ENCODE results near the gene RNF8. TPM values are rescaled to one million over a fixed set of nuclear protein-coding genes. Genes with fewer than 3 reads are reported as not detected.

The RNF8 gene
- total and polyA plus RNA-seq, 2 donors (not counting 3 experiments of a cell fraction or from before 2014, with no cell fraction given), result 16.6 to 27.3 TPM

GRCh38 chr6:37389857-37390256 is 36.1 kb downstream of the RNF8 start:
- POLR2A ChIA-PET, result interaction anchor here (0.7 kb wide), 1 partner anchor 1790 kb away, joined by 3 read pairs; no protein-coding TSS in a partner anchor
- dilution Hi-C loops (cut with MboI; ENCODE audit: extremely low pct_ligation_motif_present, low sequenced_read_pairs), result no loop called here

More at GRCh38 chr6:37389857-37390256, 36.1 kb downstream of the RNF8 start:
- Histone ChIP-seq H3K27ac (ENCODE audit: insufficient read depth, low read depth, low read length) (no peak overlapping the region), H3K79me2 (ENCODE audit: control insufficient read depth, insufficient read depth, low read length) (no peaks in the 10 kb centered on the region), H4K20me1 (replicated peaks; ENCODE audit: control insufficient read depth, extremely low read depth, insufficient read depth, low read length) (no peaks in the 10 kb centered on the region), H3K9ac (replicated peaks; ENCODE audit: extremely low read depth, insufficient read depth, low read length) (no peak overlapping the region), H3K4me2 (ENCODE audit: insufficient read depth, low read length) (no peak overlapping the region), H2AFZ (ENCODE audit: low read depth, low read length) (no peak overlapping the region), H3K4me3 (replicated peaks in 1 of 3; ENCODE audit: insufficient read depth in 1 of 3, low read depth in 1 of 3, low read length in 3 of 3) (no peak overlapping the region), H3K9me1 (replicated peaks; ENCODE audit: control insufficient read depth, extremely low read depth, insufficient read depth, low read length) (no peaks in the 10 kb centered on the region), H3K9me3 (replicated peaks; ENCODE audit: control insufficient read depth, insufficient read depth, low read length) (no peaks in the 10 kb centered on the region), H3K4me1 (ENCODE audit: control insufficient read depth, extremely low read depth, insufficient read depth, low read length) (no peaks in the 10 kb centered on the region), H3K36me3 (ENCODE audit: control insufficient read depth in 2 of 2, extremely low read depth in 1 of 2, insufficient read depth in 2 of 2, low read length in 2 of 2) (peaks cover 5 to 22% of the 10 kb centered on the region in 2 experiments), H3K27me3 (ENCODE audit: control insufficient read depth in 2 of 2, insufficient read depth in 2 of 2, low read length in 2 of 2) (no peaks in the 10 kb centered on the region)
- no peak for TF ChIP-seq EZH2 (IDR thresholded peaks at IDR 0.05; ENCODE audit: borderline replicate concordance, low read depth, low read length, severe bottlenecking)
- TF ChIP-seq POLR2A (IDR thresholded peaks at IDR 0.05; ENCODE audit: low read depth, low read length), result no peak
- TF ChIP-seq JUN (IDR thresholded peaks at IDR 0.05; ENCODE audit: borderline replicate concordance, insufficient read depth, insufficient read length, low read depth), result no peak
- TF ChIP-seq POLR2AphosphoS5 (IDR thresholded peaks at IDR 0.05; ENCODE audit: insufficient read depth, low read depth, low read length), result no peak
- TF ChIP-seq CTCF (IDR thresholded peaks at IDR 0.05; ENCODE audit: extremely low read depth in 1 of 2, insufficient read depth in 1 of 2, low read depth in 1 of 2, low read length in 2 of 2), result no peak
- TF ChIP-seq MYC (IDR thresholded peaks at IDR 0.05; ENCODE audit: low read depth, low read length), result no peak
- TF ChIP-seq MAX (IDR thresholded peaks at IDR 0.05; ENCODE audit: insufficient read depth, insufficient read length), result no peak
- TF ChIP-seq FOS (IDR thresholded peaks at IDR 0.05; ENCODE audit: borderline replicate concordance, insufficient read depth, low read length), result no peak
- TF ChIP-seq GATA2 (IDR thresholded peaks at IDR 0.05; ENCODE audit: insufficient read depth, insufficient read length, low read depth, low read length), result no peak
- CTCF ChIA-PET, result no interaction called here
- FAIRE-seq (no peak), DNase-seq (ENCODE audit: low read depth, low spot score) (no peak)
- no TSS peak for BruUV-seq (replicated peaks)
- intact Hi-C loops (cut with micrococcal nuclease), result no loop called here
